Transverse colon (tissue), 4 donors: ENCODE data around the gene SIT1. TPM values are rescaled to one million over a fixed set of nuclear protein-coding genes. Genes with fewer than 3 reads are reported as not detected.

ENCODE experiments used
- DNase-seq: peaks from one replicate; pipeline ENCODE4 v3.0.0-alpha.2; 2019
- H3K27ac ChIP-seq, 4 donors: fragments of 200-600 bp; sonication (generic); 2 replicates each; pipeline ENCODE4 v1.5.1; 2016 to 2018; ENCODE audit warnings: inconsistent platforms in 4 of 4
- H3K27me3 ChIP-seq: fragments of 200-600 bp; sonication (generic); 2 replicates; pipeline ENCODE4 v1.5.1; 2017; ENCODE audit warnings: inconsistent platforms
- H3K36me3 ChIP-seq, 4 donors: fragments of 200-600 bp; sonication (generic); 2 replicates each; pipeline ENCODE4 v1.5.1; 2017 to 2019; ENCODE audit warnings: inconsistent platforms in 4 of 4
- H3K4me1 ChIP-seq, 4 donors: fragments of 200-600 bp; sonication (generic); 2 replicates each; pipeline ENCODE4 v1.5.1; 2017 to 2020; ENCODE audit warnings: inconsistent platforms in 4 of 4
- H3K4me3 ChIP-seq, 4 donors: fragments of 200-600 bp; sonication (generic); 1 replicate in 1 of 4; 2 replicates in 3 of 4; pipeline versions ENCODE4 v1.5.1 to v1.6.1; 2017 to 2019; ENCODE audit warnings: inconsistent platforms in 4 of 4
- H3K9me3 ChIP-seq, 2 donors: fragments of 200-600 bp; sonication (generic); 2 replicates each; pipeline ENCODE4 v1.5.1; 2017 to 2019; ENCODE audit warnings: inconsistent platforms in 2 of 2
- CTCF ChIP-seq, 5 experiments: fragments of 200-600 bp in 3 of 5; fragments of 450-650 bp in 2 of 5; sonication (generic) in 3 of 5; IDR thresholded peaks; 1 replicate in 2 of 5; 2 replicates in 3 of 5; pipeline ENCODE4 v1.5.1; 2016 to 2017; ENCODE audit warnings: antibody characterized with exemption in 5 of 5, inconsistent platforms in 3 of 5, mild to moderate bottlenecking in 2 of 5, moderate library complexity in 1 of 5
- EP300 ChIP-seq: sonication (generic); formaldehyde crosslinking; IDR thresholded peaks from one replicate; pipeline ENCODE4 v1.6.1; 2017; ENCODE audit warnings: antibody characterized with exemption, low read depth
- POLR2A ChIP-seq: fragments of 450-650 bp; IDR thresholded peaks from one replicate; pipeline ENCODE4 v1.6.1; 2016; ENCODE audit warnings: antibody characterized with exemption, mild to moderate bottlenecking, moderate library complexity
- POLR2AphosphoS5 ChIP-seq, 3 donors: sonication (generic); formaldehyde crosslinking; IDR thresholded peaks; one replicate each; pipeline ENCODE4 v1.6.1; 2016; ENCODE audit warnings: antibody characterized with exemption in 3 of 3
- WGBS, 2 donors: methylation state at CpG; one replicate each; pipeline ENCODE4 v1.1.5; 2018; ENCODE audit warnings: low coverage in 1 of 2; 5-methylcytosine and 5-hydroxymethylcytosine counted together
- in situ Hi-C, 4 donors: fragments of 200-750 bp; cut with MboI; loops; one replicate each; pipeline versions ENCODE4 v1.15.0 to v1.15.1; 2017; ENCODE audit warnings: low sequenced_read_pairs in 3 of 4, low pct_ligation_motif_present in 1 of 4, low pct_unique_long_range_greater_than_20kb in 1 of 4
- intact Hi-C: fragments of 100-400 bp; cut with DNase I; formaldehyde crosslinking; loops from one replicate; pipeline ENCODE4 v1.15.1; 2023; ENCODE audit warnings: low total_unique reads
- total RNA-seq, 4 donors: library from RNA; depleted of rRNA; stranded (reverse); fragments of >200 nt; gene quantifications; one replicate each; pipeline ENCODE4 v1.1.0, GENCODE V29; 2016

SIT1 gene
- total RNA-seq, 4 donors from 2014 or later: 1.2 to 6.7 (median 3.8) TPM; not detected in 1

DNA sequence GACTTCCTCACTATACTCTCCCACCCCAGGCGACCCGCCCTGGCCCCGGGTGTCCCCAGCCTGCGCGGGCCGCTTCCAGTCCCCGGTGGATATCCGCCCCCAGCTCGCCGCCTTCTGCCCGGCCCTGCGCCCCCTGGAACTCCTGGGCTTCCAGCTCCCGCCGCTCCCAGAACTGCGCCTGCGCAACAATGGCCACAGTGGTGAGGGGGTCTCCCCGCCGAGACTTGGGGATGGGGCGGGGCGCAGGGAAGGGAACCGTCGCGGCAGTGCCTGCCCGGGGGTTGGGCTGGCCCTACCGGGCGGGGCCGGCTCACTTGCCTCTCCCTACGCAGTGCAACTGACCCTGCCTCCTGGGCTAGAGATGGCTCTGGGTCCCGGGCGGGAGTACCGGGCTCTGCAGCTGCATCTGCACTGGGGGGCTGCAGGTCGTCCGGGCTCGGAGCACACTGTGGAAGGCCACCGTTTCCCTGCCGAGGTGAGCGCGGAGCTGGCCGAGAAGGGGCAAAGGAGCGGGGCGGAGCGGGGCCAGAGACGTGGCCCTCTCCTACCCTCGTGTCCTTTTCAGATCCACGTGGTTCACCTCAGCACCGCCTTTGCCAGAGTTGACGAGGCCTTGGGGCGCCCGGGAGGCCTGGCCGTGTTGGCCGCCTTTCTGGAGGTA is 25.1 kb upstream of the SIT1 start:
- H3K27ac ChIP-seq: peak overlapping the region in 2 of 4 donors; percentile 30 to 58
- H3K9me3 ChIP-seq: no peaks in the 10 kb centered on the region
- peak overlapping the region; percentile 36 to 52 (median 42) for H3K4me3 ChIP-seq
- H3K36me3 ChIP-seq: no peaks in the 10 kb centered on the region
- peak; percentile 54 for DNase-seq
- no peak for TF ChIP-seq POLR2A
- no peak for TF ChIP-seq CTCF (IDR thresholded peaks at IDR 0.05)
- TF ChIP-seq EP300: no peak
- TF ChIP-seq POLR2AphosphoS5 (IDR thresholded peaks at IDR 0.05): no peak
- WGBS, 2 donors: 20% methylated on average over 36 of the region's 51 CpGs; no CpG with 5 or more reads in 1 of the 2 donors
- in situ Hi-C loops (loop anchor here in 1 of 4 donors (25.0 kb wide), 1 partner anchor 689 kb away; the partner anchor contains the start of gene DNAJB5), intact Hi-C loops (no loop called here)
- H3K4me1 ChIP-seq: peaks cover 6 to 22% (median 19%) of the 10 kb centered on the region in 4 donors
- no peaks in the 10 kb centered on the region for H3K27me3 ChIP-seq

DNA sequence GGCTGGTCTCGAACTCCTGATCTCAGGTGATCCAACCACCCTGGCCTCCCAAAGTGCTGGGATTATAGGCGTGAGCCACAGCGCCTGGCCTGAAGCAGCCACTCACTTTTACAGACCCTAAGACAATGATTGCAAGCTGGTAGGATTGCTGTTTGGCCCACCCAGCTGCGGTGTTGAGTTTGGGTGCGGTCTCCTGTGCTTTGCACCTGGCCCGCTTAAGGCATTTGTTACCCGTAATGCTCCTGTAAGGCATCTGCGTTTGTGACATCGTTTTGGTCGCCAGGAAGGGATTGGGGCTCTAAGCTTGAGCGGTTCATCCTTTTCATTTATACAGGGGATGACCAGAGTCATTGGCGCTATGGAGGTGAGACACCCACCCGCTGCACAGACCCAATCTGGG is 24.5 kb upstream of the SIT1 start:
- peak overlapping the region in 2 of 4 donors; percentile 30 to 58 for H3K27ac ChIP-seq
- H3K4me3 ChIP-seq: peak overlapping the region in 3 of 4 donors; percentile 41 to 52 (median 43)
- 10 to 37% methylated on average over 6 to 13 of the region's 13 CpGs for WGBS, 2 donors
- H3K9me3 ChIP-seq: no peaks in the 10 kb centered on the region
- in situ Hi-C loops (loop anchor here in 1 of 4 donors (25.0 kb wide), 1 partner anchor 688 kb away; the partner anchor contains the start of gene DNAJB5), intact Hi-C loops (no loop called here)
- peaks cover 6 to 22% (median 20%) of the 10 kb centered on the region in 4 donors for H3K4me1 ChIP-seq
- DNase-seq: no peak
- TF ChIP-seq POLR2A (no peak), POLR2AphosphoS5 (IDR thresholded peaks at IDR 0.05) (no peak), CTCF (IDR thresholded peaks at IDR 0.05) (no peak), EP300 (no peak)
- no peaks in the 10 kb centered on the region for H3K27me3 ChIP-seq
- H3K36me3 ChIP-seq: no peaks in the 10 kb centered on the region

- no peak for TF ChIP-seq EP300
- in situ Hi-C loops: no loop called here
- intact Hi-C loops: no loop called here
- Histone ChIP-seq H3K4me3 (no peak overlapping the region), H3K4me1 (peaks cover 6 to 29% (median 26%) of the 10 kb centered on the region in 4 donors), H3K27me3 (no peaks in the 10 kb centered on the region), H3K36me3 (no peaks in the 10 kb centered on the region), H3K9me3 (no peaks in the 10 kb centered on the region), H3K27ac (peak overlapping the region in 2 of 4 donors; percentile 19 to 35)
- DNase-seq: no peak
- WGBS, 2 donors: 73% methylated on average over 3 of the region's 3 CpGs; no CpG with 5 or more reads in 1 of the 2 donors
Observed at GRCh38 chr9:35674025-35674361, 23.3 kb upstream of the SIT1 start.

- in situ Hi-C loops (no loop called here), intact Hi-C loops (no loop called here)
- H3K36me3 ChIP-seq: no peaks in the 10 kb centered on the region
- no peaks in the 10 kb centered on the region for H3K9me3 ChIP-seq
- H3K27me3 ChIP-seq: no peaks in the 10 kb centered on the region
- DNase-seq: peak; percentile 49
- 29 to 34% methylated on average over 2 to 10 of the region's 10 CpGs for WGBS, 2 donors
- no peak within 1 kb of the TSS for H3K4me3 ChIP-seq
- H3K4me1 ChIP-seq: peaks cover 6 to 34% (median 30%) of the 10 kb centered on the region in 4 donors
- H3K27ac ChIP-seq: peak within 1 kb of the TSS in 3 of 4 donors; percentile 19 to 38 (median 35)
- no peak for TF ChIP-seq POLR2A
- no peak for TF ChIP-seq EP300
- TF ChIP-seq POLR2AphosphoS5 (IDR thresholded peaks at IDR 0.05): no peak
- TF ChIP-seq CTCF (IDR thresholded peaks at IDR 0.05): no peak
Observed at GRCh38 chr9:35673132-35674024, 22.6 kb upstream of the SIT1 start, which contains the start of gene CA9. CA9 (plus strand) TSS chr9:35673928; CDS start chr9:35673960, 32 bp downstream.
